Tibial artery (tissue), 4 donors: ENCODE measurements around the gene GALNT11.
"Not testable (repeated sequence)": the region's sequence is repeated elsewhere in the genome, so short reads cannot be mapped to it uniquely, and the experiment has no call there.

Source experiments
- DNase-seq, 2 donors: peaks; one replicate each; pipeline ENCODE4 v3.0.0-alpha.2; 2019
- H3K27ac ChIP-seq, 2 donors: fragments of 200-600 bp; sonication (generic) in 1 of 2; 1 replicate in 1 of 2; 2 replicates in 1 of 2; pipeline ENCODE4 v1.5.1; 2018 to 2019; ENCODE audit warnings: mild to moderate bottlenecking in 1 of 2
- H3K27me3 ChIP-seq, 2 donors: fragments of 200-600 bp; sonication (generic) in 1 of 2; one replicate each; pipeline versions ENCODE4 v1.5.1 to v1.6.0; 2016 to 2019
- H3K36me3 ChIP-seq, 3 donors: fragments of 200-600 bp; sonication (generic) in 2 of 3; one replicate each; pipeline ENCODE4 v1.5.1; 2016 to 2019; ENCODE audit warnings: mild to moderate bottlenecking in 2 of 3
- H3K4me1 ChIP-seq, 4 donors: fragments of 200-600 bp; sonication (generic) in 2 of 4; 1 replicate in 3 of 4; 2 replicates in 1 of 4; pipeline ENCODE4 v1.5.1; 2016 to 2019
- H3K4me3 ChIP-seq, 2 donors: fragments of 200-600 bp; sonication (generic) in 1 of 2; 1 replicate in 1 of 2; 2 replicates in 1 of 2; pipeline ENCODE4 v1.5.1; 2018 to 2019; ENCODE audit warnings: mild to moderate bottlenecking in 2 of 2
- H3K9me3 ChIP-seq, 3 donors: fragments of 200-600 bp; sonication (generic) in 1 of 3; one replicate each; pipeline ENCODE4 v1.5.1; 2016 to 2019
- intact Hi-C: fragments of 100-400 bp; cut with DNase I; formaldehyde crosslinking; loops from one replicate; pipeline ENCODE4 v1.15.0; 2023; ENCODE audit warnings: low total_unique reads
- TF ChIP-seq, protein P1 (sequence below), 2 experiments: fragments of 200-600 bp in 1 of 2; fragments of 450-650 bp in 1 of 2; IDR thresholded peaks; one replicate each; pipeline ENCODE4 v1.5.1; 2017 to 2019; ENCODE audit warnings: antibody characterized with exemption in 2 of 2, mild to moderate bottlenecking in 1 of 2, moderate library complexity in 1 of 2

The GALNT11 gene

DNA sequence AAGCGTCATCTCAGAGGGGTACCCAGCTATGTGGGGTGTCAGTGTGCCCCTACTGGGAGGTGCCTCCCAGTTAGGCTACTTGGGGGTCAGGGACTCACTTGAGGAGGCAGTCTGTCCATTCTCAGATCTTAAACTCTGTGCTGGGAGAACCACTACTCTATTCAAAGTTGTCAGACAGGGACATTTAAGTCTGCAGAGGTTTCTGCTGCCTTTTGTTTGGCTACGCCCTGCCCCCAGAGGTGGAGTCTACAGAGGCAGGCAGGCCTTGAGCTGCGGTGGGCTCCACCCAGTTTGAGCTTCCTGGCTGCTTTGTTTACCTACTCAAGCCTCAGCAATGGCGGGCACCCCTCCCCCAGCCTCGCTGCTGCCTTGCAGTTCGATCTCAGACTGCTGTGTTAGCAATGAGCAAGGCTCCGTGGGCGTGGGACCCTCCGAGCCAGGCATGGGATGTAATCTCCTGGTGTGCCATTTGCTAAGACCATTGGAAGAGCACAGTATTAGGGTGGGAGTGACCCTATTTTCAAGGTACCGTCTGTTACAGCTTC lies 40.4 kb downstream of the GALNT11 start:
- intact Hi-C loops, H3K4me1 ChIP-seq: not testable (repeated sequence)

DNA sequence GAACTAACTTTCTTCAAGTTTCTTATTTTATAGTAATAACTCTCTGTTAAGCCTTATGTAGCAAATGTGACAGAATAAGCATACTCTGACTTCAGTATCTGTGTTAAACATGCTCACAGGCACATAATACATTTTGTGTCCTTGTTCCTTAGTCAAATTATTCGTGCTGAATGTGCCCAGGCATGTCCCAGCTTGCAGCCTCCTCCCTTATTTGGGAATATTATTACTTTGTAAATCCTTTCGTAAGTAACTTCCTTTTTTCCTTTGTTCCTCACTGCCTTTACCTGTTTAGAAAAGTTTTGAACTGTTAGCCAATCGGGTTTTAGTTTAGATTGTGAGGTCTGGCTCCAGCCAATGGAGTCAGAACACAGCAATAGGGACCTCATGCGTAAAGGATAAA lies 46.9 kb downstream of the GALNT11 start:
- Histone ChIP-seq H3K27ac (no peak overlapping the region), H3K9me3 (no peaks in the 10 kb centered on the region), H3K4me1 (peaks cover 0 to 9% (median 0%) of the 10 kb centered on the region in 4 donors), H3K4me3 (no peak overlapping the region), H3K27me3 (no peaks in the 10 kb centered on the region), H3K36me3 (no peaks in the 10 kb centered on the region)
- no peak for DNase-seq
- TF ChIP-seq, protein P1, sequence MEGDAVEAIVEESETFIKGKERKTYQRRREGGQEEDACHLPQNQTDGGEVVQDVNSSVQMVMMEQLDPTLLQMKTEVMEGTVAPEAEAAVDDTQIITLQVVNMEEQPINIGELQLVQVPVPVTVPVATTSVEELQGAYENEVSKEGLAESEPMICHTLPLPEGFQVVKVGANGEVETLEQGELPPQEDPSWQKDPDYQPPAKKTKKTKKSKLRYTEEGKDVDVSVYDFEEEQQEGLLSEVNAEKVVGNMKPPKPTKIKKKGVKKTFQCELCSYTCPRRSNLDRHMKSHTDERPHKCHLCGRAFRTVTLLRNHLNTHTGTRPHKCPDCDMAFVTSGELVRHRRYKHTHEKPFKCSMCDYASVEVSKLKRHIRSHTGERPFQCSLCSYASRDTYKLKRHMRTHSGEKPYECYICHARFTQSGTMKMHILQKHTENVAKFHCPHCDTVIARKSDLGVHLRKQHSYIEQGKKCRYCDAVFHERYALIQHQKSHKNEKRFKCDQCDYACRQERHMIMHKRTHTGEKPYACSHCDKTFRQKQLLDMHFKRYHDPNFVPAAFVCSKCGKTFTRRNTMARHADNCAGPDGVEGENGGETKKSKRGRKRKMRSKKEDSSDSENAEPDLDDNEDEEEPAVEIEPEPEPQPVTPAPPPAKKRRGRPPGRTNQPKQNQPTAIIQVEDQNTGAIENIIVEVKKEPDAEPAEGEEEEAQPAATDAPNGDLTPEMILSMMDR (IDR thresholded peaks at IDR 0.05) = no peak
- intact Hi-C loops = no loop called here

More for the DNA sequence above, 40.4 kb downstream of the GALNT11 start:
- H3K27ac ChIP-seq, H3K27me3 ChIP-seq, H3K4me3 ChIP-seq, DNase-seq, H3K9me3 ChIP-seq, H3K36me3 ChIP-seq: not testable (repeated sequence)

DNA sequence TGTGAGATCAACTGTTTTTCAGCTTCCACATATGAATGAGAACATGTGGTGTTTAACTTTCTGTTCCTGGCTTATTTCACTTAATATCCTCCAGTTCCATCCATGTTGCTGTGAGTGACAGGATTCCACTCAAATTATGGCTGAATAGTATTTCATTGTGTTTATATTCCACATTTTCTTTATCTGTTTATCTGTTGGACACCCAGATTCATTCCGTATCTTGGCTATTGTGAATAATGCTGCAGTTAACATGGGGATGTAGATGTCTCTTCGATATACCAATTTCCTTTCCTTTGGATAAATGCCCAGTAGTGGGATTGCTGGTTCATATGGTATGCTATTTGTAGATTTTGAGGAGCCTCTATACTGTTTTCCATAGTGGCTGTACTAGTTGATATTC lies 47.9 kb downstream of the GALNT11 start:
- Histone ChIP-seq H3K36me3 (no peaks in the 10 kb centered on the region), H3K9me3 (no peaks in the 10 kb centered on the region), H3K27ac (no peak overlapping the region), H3K4me1 (peaks cover 0 to 9% (median 0%) of the 10 kb centered on the region in 4 donors), H3K4me3 (no peak overlapping the region), H3K27me3 (no peaks in the 10 kb centered on the region)
- no peak for DNase-seq
- intact Hi-C loops = no loop called here
- TF ChIP-seq, protein P1 (IDR thresholded peaks at IDR 0.05) = no peak

DNA sequence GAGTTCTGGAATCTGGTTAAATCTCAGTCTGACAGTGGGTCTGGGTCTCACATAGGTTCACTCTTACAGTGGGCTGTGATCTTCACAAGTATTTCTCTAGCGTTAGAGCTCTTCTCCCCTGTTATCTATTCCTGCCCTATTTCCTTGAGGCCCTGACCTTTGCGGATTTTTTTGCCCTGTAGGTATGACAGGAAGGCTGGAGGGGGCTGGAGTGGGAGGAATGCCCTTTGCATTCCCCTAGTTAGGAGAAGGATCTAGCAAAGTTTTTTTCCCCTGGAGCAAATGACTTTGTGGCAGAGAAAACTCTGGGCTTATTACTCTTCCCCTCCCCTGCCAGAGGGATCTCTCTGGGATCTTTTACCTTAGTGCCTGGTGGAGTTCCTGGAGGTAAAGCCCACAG lies 49.2 kb downstream of the GALNT11 start:
- Histone ChIP-seq H3K36me3 (no peaks in the 10 kb centered on the region), H3K9me3 (no peaks in the 10 kb centered on the region), H3K4me1 (peaks cover 0 to 9% (median 1%) of the 10 kb centered on the region in 4 donors), H3K4me3 (no peak overlapping the region), H3K27ac (no peak overlapping the region), H3K27me3 (no peaks in the 10 kb centered on the region)
- intact Hi-C loops = no loop called here
- TF ChIP-seq, protein P1 (IDR thresholded peaks at IDR 0.05) = no peak
- DNase-seq = no peak

DNA sequence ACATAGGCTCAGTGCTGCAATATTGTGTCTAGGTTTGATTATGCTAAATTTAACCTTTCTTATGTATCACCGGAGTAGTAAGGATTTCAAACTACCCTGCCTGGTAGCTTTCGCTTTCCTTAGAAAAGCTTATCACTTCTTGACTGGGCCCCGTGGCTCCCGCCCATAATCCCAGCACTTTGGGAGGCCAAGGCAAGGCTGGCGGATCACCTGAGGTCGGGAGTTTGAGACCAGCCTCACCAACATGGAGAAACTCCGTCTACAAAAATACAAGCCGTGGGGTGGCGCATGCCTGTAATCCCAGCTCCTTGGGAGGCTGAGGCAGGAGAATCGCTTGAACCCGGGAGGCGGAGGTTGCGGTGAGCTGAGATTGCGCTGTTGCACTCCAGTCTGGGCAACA lies 49.9 kb downstream of the GALNT11 start:
- H3K9me3 ChIP-seq, H3K27ac ChIP-seq, H3K4me3 ChIP-seq, intact Hi-C loops, DNase-seq, H3K27me3 ChIP-seq, H3K36me3 ChIP-seq, H3K4me1 ChIP-seq: not testable (repeated sequence)

DNA sequence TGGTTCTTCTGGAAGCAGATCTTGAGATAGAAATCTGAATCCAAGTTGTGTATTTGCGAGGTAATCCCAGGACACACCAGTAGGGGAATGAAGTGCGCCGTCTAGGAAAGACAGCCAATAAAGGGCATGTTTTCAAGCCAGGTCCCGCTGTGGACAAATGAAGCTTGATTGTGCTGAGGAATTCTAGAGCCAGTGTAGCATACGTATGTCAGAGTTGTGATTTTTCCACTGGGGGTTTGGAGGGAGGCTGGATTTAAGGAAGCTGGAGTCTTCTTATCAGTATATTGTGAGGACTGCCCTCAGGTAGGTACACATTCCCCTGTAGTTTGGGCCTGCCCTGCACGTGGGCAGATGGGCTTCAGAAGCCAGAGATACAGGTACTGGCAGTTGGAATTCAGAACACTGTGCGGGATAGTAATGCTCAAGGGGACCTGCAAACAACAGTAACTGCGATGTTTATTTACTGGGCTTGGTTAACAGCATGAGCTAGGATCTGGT lies 50.9 kb downstream of the GALNT11 start:
- no peak overlapping the region for H3K27ac ChIP-seq
- no peak for DNase-seq

More for the DNA sequence above, 50.9 kb downstream of the GALNT11 start:
- TF ChIP-seq, protein P1 (IDR thresholded peaks at IDR 0.05) = no peak
- Histone ChIP-seq H3K27me3 (no peaks in the 10 kb centered on the region), H3K4me3 (no peak overlapping the region), H3K36me3 (no peaks in the 10 kb centered on the region), H3K4me1 (peaks cover 0 to 9% (median 1%) of the 10 kb centered on the region in 4 donors), H3K9me3 (no peaks in the 10 kb centered on the region)
- intact Hi-C loops = no loop called here
